ENCODE data around the gene C1orf53. TPM values are rescaled to one million over a fixed set of nuclear protein-coding genes. Genes with fewer than 3 reads are reported as not detected.

C1orf53 gene
- total and polyA plus RNA-seq, 2 donors (not counting 1 experiment from before 2014, with no cell fraction given) = 0.24 TPM; not detected in 1

DNA sequence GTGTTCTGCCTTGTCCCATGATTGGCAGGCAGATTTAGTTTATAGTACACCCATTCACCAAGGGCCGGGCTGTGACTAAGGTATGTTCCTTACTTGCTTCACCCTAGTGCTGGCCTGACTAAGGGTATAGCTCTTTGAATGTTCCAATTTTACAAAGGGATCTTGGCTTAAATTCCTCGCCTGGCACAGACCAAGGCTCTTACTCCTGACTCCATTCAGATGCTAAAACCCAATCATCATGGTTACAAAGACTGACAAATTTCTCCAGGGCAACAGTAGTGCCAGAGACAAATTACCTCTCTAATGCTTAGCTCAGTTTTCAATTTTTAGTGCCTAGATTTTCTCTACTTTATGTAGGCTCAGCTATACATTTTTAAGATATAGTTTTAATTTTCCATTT is 11.5 kb upstream of the C1orf53 start:
- Histone ChIP-seq H3K4me3 (ENCODE audit: control extremely low read depth in 1 of 5, extremely low read depth in 1 of 5, insufficient read depth in 1 of 5, low read depth in 2 of 5, low read length in 4 of 5) (no peak overlapping the region), H3K27me3 (replicated peaks in 1 of 4; ENCODE audit: control extremely low read depth in 1 of 4, control insufficient read depth in 3 of 4, insufficient read depth in 4 of 4, low read length in 3 of 4) (peaks cover 0 to 24% (median 9%) of the 10 kb centered on the region in 4 experiments), H2AFZ (ENCODE audit: insufficient read depth, low read depth, low read length, poor library complexity, severe bottlenecking) (no peak overlapping the region), H4K20me1 (ENCODE audit: control insufficient read depth, insufficient read depth, low read length, poor library complexity, severe bottlenecking) (no peaks in the 10 kb centered on the region), H3K79me2 (ENCODE audit: control insufficient read depth, insufficient read depth, low read length) (no peaks in the 10 kb centered on the region), H3K4me1 (ENCODE audit: control insufficient read depth in 2 of 2, insufficient read depth in 2 of 2, low read length in 2 of 2) (no peaks in the 10 kb centered on the region), H3K4me2 (replicated peaks; ENCODE audit: low read depth, low read length, poor library complexity, severe bottlenecking) (no peak overlapping the region), H3K9ac (ENCODE audit: low read length) (no peak overlapping the region), H3K9me3 (ENCODE audit: control extremely low read depth in 1 of 3, control insufficient read depth in 2 of 3, insufficient read depth in 1 of 3, low read length in 2 of 3) (no peaks in the 10 kb centered on the region), H3K27ac (ENCODE audit: low read length in 2 of 2) (no peak overlapping the region), H3K36me3 (replicated peaks in 1 of 2; ENCODE audit: control extremely low read depth in 1 of 2, control insufficient read depth in 1 of 2, extremely low read depth in 1 of 2, insufficient read depth in 2 of 2, low read length in 1 of 2) (no peaks in the 10 kb centered on the region)
- intact Hi-C loops (cut with micrococcal nuclease) = no loop called here
- Mint-ChIP-seq H3K9me3 (ENCODE audit: insufficient read depth) (no peaks in the 10 kb centered on the region), H3K4me3 (no peak overlapping the region), H3K27me3 (peaks cover 45% of the 10 kb centered on the region), H3K4me1 (no peaks in the 10 kb centered on the region), H3K27ac (no peak overlapping the region)
- ATAC-seq (ENCODE audit: low read depth) = no peak
- TF ChIP-seq EZH2 (IDR thresholded peaks at IDR 0.05; ENCODE audit: borderline replicate concordance, insufficient read depth, low read depth, low read length, poor library complexity, severe bottlenecking) = no peak
- CTCF ChIA-PET = interaction anchor here (2.9 kb wide), 1 partner anchor 22 kb away, joined by 10 read pairs; no protein-coding TSS in a partner anchor
- DNase-seq = no peak
- 100% methylated on average over 2 of the region's 2 CpGs for WGBS (ENCODE audit: insufficient coverage)
- POLR2A ChIA-PET = no interaction called here

- H3K27ac Mint-ChIP-seq = no peak overlapping the region
- Histone ChIP-seq H3K4me1 (ENCODE audit: control insufficient read depth in 2 of 2, insufficient read depth in 2 of 2, low read length in 2 of 2) (no peaks in the 10 kb centered on the region), H4K20me1 (ENCODE audit: control insufficient read depth, insufficient read depth, low read length, poor library complexity, severe bottlenecking) (no peaks in the 10 kb centered on the region), H3K27me3 (replicated peaks in 1 of 4; ENCODE audit: control extremely low read depth in 1 of 4, control insufficient read depth in 3 of 4, insufficient read depth in 4 of 4, low read length in 3 of 4) (peaks cover 0 to 35% (median 10%) of the 10 kb centered on the region in 4 experiments), H3K9ac (ENCODE audit: low read length) (no peak overlapping the region), H3K4me2 (replicated peaks; ENCODE audit: low read depth, low read length, poor library complexity, severe bottlenecking) (no peak overlapping the region), H3K4me3 (ENCODE audit: control extremely low read depth in 1 of 5, extremely low read depth in 1 of 5, insufficient read depth in 1 of 5, low read depth in 2 of 5, low read length in 4 of 5) (no peak overlapping the region), H3K36me3 (replicated peaks in 1 of 2; ENCODE audit: control extremely low read depth in 1 of 2, control insufficient read depth in 1 of 2, extremely low read depth in 1 of 2, insufficient read depth in 2 of 2, low read length in 1 of 2) (no peaks in the 10 kb centered on the region), H2AFZ (ENCODE audit: insufficient read depth, low read depth, low read length, poor library complexity, severe bottlenecking) (no peak overlapping the region), H3K9me3 (ENCODE audit: control extremely low read depth in 1 of 3, control insufficient read depth in 2 of 3, insufficient read depth in 1 of 3, low read length in 2 of 3) (no peaks in the 10 kb centered on the region), H3K79me2 (ENCODE audit: control insufficient read depth, insufficient read depth, low read length) (no peaks in the 10 kb centered on the region), H3K27ac (ENCODE audit: low read length in 2 of 2) (no peak overlapping the region)
- no peaks in the 10 kb centered on the region for H3K9me3 Mint-ChIP-seq (ENCODE audit: insufficient read depth)
- TF ChIP-seq EZH2 (IDR thresholded peaks at IDR 0.05; ENCODE audit: borderline replicate concordance, insufficient read depth, low read depth, low read length, poor library complexity, severe bottlenecking) = no peak
- TF ChIP-seq CTCF (IDR thresholded peaks at IDR 0.05) = no peak
- ChIA-PET CTCF (no interaction called here), POLR2A (no interaction called here)
- H3K4me3 Mint-ChIP-seq = no peak overlapping the region
- DNase-seq (no peak), ATAC-seq (ENCODE audit: low read depth) (no peak)
- peaks cover 55% of the 10 kb centered on the region for H3K27me3 Mint-ChIP-seq
- H3K4me1 Mint-ChIP-seq = no peaks in the 10 kb centered on the region
- intact Hi-C loops (cut with micrococcal nuclease) = no loop called here
Observed at GRCh38 chr1:197892684-197893083, 9.7 kb upstream of the C1orf53 start.

Measured in B cell (primary cell).